Ishikawa (cell line): Measurements from ENCODE around the gene NEGR1.

Source experiments
- CEBPB ChIP-seq: IDR thresholded peaks from 2 replicates; pipeline ENCODE4 v1.6.1; 2012
- CREB1 ChIP-seq: IDR thresholded peaks from 2 replicates; pipeline ENCODE4 v1.6.1; 2012; ENCODE audit warnings: low read depth
- EGR1 ChIP-seq: IDR thresholded peaks from 2 replicates; pipeline ENCODE4 v1.6.1; 2012
- EP300 ChIP-seq: IDR thresholded peaks from 2 replicates; pipeline ENCODE4 v1.6.1; 2012; ENCODE audit warnings: borderline replicate concordance
- FOXM1 ChIP-seq: IDR thresholded peaks from 2 replicates; pipeline ENCODE4 v1.6.1; 2012; ENCODE audit warnings: low read depth, borderline replicate concordance
- RAD21 ChIP-seq: IDR thresholded peaks from 2 replicates; pipeline ENCODE4 v1.6.1; 2012; ENCODE audit warnings: low read depth
- TAF1 ChIP-seq: IDR thresholded peaks from 2 replicates; pipeline ENCODE4 v1.6.1; 2012; ENCODE audit warnings: low read depth, mild to moderate bottlenecking
- TCF12 ChIP-seq: IDR thresholded peaks from 2 replicates; pipeline ENCODE4 v1.6.1; 2012; ENCODE audit warnings: low read depth
- TEAD4 ChIP-seq: IDR thresholded peaks from 2 replicates; pipeline ENCODE4 v1.6.1; 2012
- YY1 ChIP-seq: IDR thresholded peaks from 2 replicates; pipeline ENCODE4 v1.6.1; 2012; ENCODE audit warnings: low read depth
- ZBTB7A ChIP-seq: IDR thresholded peaks from 2 replicates; pipeline ENCODE4 v1.6.1; 2012; ENCODE audit warnings: low read depth
- TF ChIP-seq, protein P1 (sequence below): IDR thresholded peaks from 2 replicates; pipeline ENCODE4 v1.6.1; 2012
- TF ChIP-seq, protein P2 (sequence below): IDR thresholded peaks from 2 replicates; pipeline ENCODE4 v1.6.1; 2012; ENCODE audit warnings: low read depth, mild to moderate bottlenecking
- TF ChIP-seq, protein P3 (sequence below): IDR thresholded peaks from 2 replicates; pipeline ENCODE4 v1.6.1; 2012

NEGR1 gene

DNA sequence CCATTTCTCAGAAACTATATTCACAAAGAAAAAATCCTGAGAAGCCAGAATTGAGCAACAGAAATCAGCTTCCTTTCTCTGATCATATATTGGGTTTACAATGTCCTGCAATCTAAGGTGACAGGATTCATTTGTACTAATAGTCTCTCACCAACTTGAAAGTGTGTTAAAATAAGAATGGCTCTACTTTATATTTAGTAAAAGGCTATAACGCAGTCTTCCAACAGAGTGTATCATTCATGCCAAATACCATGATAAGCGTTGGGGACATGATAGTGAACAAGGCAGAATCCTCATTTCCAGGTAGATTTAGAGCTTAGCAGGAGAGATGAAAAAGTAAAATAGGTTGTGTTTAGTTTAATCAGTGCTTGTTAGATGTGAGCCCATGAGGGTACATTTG is 682.3 kb downstream of the NEGR1 start:
- TF ChIP-seq, protein P1, sequence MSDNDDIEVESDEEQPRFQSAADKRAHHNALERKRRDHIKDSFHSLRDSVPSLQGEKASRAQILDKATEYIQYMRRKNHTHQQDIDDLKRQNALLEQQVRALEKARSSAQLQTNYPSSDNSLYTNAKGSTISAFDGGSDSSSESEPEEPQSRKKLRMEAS, result no peak
- TF ChIP-seq ZBTB7A, result no peak
- no peak for TF ChIP-seq EGR1
- no peak for TF ChIP-seq FOXM1

DNA sequence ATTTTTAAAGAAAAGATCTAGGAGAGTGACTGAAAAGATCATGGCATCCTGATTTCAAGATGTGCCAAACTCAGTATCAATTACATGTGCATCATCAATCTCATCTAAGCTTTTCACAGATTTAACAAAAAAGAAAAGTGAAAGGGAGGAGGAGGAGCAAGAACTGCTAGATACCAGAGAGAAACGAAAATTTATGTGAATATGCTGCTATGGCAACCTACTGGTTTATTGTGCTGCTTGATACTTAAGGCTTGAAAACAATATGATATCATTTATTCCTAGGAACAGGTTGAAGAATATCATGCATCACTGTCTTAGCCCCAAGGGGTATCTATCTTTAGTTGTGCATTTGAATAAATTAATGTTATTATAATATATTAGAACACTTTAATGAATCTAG is 683.0 kb downstream of the NEGR1 start:
- no peak for TF ChIP-seq TCF12
- TF ChIP-seq CEBPB, result no peak
- no peak for TF ChIP-seq EP300
- TF ChIP-seq, protein P2, sequence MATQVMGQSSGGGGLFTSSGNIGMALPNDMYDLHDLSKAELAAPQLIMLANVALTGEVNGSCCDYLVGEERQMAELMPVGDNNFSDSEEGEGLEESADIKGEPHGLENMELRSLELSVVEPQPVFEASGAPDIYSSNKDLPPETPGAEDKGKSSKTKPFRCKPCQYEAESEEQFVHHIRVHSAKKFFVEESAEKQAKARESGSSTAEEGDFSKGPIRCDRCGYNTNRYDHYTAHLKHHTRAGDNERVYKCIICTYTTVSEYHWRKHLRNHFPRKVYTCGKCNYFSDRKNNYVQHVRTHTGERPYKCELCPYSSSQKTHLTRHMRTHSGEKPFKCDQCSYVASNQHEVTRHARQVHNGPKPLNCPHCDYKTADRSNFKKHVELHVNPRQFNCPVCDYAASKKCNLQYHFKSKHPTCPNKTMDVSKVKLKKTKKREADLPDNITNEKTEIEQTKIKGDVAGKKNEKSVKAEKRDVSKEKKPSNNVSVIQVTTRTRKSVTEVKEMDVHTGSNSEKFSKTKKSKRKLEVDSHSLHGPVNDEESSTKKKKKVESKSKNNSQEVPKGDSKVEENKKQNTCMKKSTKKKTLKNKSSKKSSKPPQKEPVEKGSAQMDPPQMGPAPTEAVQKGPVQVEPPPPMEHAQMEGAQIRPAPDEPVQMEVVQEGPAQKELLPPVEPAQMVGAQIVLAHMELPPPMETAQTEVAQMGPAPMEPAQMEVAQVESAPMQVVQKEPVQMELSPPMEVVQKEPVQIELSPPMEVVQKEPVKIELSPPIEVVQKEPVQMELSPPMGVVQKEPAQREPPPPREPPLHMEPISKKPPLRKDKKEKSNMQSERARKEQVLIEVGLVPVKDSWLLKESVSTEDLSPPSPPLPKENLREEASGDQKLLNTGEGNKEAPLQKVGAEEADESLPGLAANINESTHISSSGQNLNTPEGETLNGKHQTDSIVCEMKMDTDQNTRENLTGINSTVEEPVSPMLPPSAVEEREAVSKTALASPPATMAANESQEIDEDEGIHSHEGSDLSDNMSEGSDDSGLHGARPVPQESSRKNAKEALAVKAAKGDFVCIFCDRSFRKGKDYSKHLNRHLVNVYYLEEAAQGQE, result no peak
- no peak for TF ChIP-seq CREB1
- no peak for TF ChIP-seq TEAD4
- TF ChIP-seq, protein P3, sequence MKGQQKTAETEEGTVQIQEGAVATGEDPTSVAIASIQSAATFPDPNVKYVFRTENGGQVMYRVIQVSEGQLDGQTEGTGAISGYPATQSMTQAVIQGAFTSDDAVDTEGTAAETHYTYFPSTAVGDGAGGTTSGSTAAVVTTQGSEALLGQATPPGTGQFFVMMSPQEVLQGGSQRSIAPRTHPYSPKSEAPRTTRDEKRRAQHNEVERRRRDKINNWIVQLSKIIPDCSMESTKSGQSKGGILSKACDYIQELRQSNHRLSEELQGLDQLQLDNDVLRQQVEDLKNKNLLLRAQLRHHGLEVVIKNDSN, result no peak
- TF ChIP-seq, protein P1, result no peak
- TF ChIP-seq YY1, result no peak
- no peak for TF ChIP-seq FOXM1
- TF ChIP-seq RAD21, result no peak

DNA sequence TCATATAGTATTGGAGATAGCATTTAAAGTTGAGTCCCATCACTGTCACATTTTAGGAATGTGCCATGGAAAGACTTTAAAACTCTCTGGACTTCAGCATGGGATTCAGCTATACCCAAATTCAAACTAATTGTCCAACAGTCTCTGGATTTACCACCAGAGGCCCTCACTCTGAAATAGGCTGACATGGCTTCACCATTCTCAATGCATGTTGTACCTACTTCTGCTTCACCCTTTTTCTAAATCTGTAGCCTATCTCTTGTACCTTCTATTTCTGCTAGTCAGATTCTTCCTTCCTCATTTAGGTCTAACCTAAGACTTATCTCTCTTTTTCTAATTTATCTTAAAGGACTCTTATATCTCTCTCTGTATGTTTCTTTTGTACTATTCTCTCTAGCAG is 688.8 kb downstream of the NEGR1 start:
- TF ChIP-seq YY1 (no peak), RAD21 (0 out of 2 replicates have a peak, but pooled peaks have one; percentile 2)

DNA sequence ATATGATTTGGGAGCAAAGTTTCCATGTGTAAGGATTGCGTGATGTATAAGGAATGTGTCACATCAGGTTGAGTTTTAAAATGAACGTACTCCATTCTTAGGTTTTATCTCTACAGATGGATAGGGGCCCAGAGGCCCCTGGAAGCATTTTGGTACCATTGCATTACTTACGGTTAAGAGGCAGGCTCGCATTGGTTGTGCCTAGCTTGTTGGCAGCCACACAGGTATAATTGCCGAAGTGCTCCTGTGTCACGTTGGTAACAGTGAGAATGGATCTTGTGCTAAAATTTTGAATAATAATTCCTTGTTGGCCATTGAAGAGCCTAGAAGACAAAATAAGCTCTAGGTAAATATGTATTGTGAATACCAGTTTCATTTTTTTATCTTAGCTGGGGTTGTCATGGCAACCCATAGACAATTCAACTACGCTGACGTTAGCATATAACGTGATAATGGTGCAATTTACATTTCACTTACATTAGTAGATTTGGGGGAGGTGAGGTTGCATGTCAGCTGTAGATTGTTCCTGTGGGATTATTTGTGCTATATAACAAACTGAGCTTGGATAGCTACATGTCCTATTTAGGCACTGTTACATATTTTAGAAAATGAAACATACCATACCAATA is 689.6 kb downstream of the NEGR1 start:
- TF ChIP-seq FOXM1 (no peak), RAD21 (no peak), CREB1 (no peak), EGR1 (no peak), ZBTB7A (no peak), EP300 (no peak), TCF12 (no peak), YY1 (no peak), TEAD4 (no peak)
- TF ChIP-seq, protein P1, result no peak
- TF ChIP-seq, protein P3, result no peak
- TF ChIP-seq, protein P2, result no peak

DNA sequence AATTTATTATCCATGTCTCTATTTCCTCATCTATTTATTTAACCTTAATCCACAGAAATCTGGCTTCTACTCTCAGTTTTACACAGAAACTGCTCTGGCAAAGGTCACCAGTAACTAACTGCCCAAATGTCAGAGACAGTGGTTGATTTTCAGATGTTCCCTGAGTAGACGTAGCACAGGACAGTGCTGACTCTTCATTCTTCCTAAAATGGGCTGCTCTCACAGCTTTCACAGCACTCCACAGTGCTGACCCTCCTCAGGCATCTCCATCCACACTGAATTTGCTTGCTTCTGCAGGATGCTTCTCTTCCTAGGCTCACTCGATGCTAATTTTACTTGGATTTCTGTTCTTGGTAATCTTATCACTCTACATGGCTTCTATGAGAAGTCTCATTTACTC is 693.3 kb downstream of the NEGR1 start:
- TF ChIP-seq CREB1 (no peak), TAF1 (no peak), CEBPB (no peak), EGR1 (no peak), FOXM1 (no peak)
- TF ChIP-seq, protein P3, result no peak
- TF ChIP-seq, protein P1, result no peak

DNA sequence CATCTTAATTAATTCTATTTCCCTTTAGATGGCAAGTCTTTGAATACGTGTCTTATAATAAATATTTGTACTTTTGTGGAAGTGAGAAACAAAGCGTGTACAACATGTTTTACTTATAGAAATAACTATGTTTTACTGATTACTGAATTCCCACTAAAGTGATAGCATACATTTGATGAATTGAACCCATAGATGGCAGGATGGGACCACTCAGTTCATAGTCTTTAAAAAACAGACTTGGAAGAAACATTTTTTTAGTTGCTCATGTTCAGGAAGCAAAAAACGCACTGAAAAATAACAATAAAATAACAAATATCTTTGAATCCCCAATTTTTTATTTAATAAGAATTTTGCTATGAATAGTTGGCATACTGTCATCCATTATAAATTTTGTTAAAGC is 694.4 kb downstream of the NEGR1 start:
- 0 out of 2 replicates have a peak, but pooled peaks have one; percentile 11 for TF ChIP-seq RAD21
- TF ChIP-seq, protein P1, result no peak
